IgD-negative memory B cell (primary cell): ENCODE data around the gene TAS1R1. TPM values are rescaled to one million over a fixed set of nuclear protein-coding genes. Genes with fewer than 3 reads are reported as not detected.

Experiments used
- H3K27ac Mint-ChIP-seq, 3 donors: one replicate each; pipeline ENCODE4 v1.8.0; 2020 to 2022; ENCODE audit warnings: mild to moderate bottlenecking in 3 of 3, mixed read lengths in 3 of 3, moderate library complexity in 1 of 3
- H3K27me3 Mint-ChIP-seq: one replicate; pipeline ENCODE4 v1.8.0; 2021; ENCODE audit warnings: mixed read lengths
- H3K36me3 Mint-ChIP-seq: one replicate; pipeline ENCODE4 v1.8.0; 2020; ENCODE audit warnings: mild to moderate bottlenecking, mixed read lengths
- H3K4me1 Mint-ChIP-seq, 3 donors: one replicate each; pipeline ENCODE4 v1.8.0; 2020 to 2022; ENCODE audit warnings: mixed read lengths in 3 of 3, mild to moderate bottlenecking in 1 of 3
- H3K4me3 Mint-ChIP-seq, 4 donors: one replicate each; pipeline ENCODE4 v1.8.0; 2020 to 2022; ENCODE audit warnings: mild to moderate bottlenecking in 4 of 4, mixed read lengths in 4 of 4, moderate library complexity in 3 of 4
- H3K9me3 Mint-ChIP-seq, 3 donors: one replicate each; pipeline ENCODE4 v1.8.0; 2020 to 2021; ENCODE audit warnings: mixed read lengths in 3 of 3, mild to moderate bottlenecking in 1 of 3
- polyA plus RNA-seq: library from polyadenylated mRNA; unstranded; fragments of 300-500 nt; fragmentation: Illumina TruSeq; gene quantifications from one replicate; pipeline ENCODE4 v1.2.3, GENCODE V29; 2021

Gene TAS1R1
- polyA plus RNA-seq, result not detected

DNA sequence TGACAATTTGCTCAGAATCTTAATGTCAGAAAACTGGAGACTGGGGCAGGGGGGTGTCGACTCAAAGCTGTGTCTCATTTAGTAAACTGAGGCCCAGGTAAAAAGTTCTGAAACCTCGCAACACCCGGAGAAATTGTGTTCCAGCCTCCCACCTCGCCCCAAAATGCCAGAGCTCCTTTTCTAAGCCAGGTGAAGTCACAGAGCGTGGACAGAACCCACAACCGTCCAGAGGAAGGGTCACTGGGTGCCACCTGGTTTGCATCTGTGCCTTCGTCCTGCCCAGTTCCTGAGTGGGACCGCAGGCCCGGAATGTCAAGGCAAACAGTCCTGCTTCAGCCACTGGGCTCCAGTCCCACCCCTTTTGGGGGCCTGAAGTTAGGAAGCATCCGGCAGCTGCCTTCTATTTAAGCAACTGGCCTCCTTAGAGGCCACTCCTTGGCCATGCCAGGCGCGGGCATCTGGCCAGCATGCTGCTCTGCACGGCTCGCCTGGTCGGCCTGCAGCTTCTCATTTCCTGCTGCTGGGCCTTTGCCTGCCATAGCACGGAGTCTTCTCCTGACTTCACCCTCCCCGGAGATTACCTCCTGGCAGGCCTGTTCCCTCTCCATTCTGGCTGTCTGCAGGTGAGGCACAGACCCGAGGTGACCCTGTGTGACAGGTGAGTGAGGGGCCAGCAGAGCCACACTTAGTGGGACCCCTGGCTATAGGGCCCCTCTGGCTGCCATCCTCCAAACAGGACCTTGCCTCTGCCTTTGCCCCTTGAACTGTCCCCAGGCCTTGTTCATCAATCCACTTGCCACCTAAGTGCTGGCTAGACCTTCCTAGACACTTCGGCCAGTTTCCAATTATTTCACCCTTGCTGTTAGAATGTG lies at the start of gene TAS1R1:
TSS of gene TAS1R1 (plus strand) at position 401 of the 872 bp plus-strand sequence. CDS start at position 468, 67 bp downstream.
- no peaks in the 10 kb centered on the region for H3K9me3 Mint-ChIP-seq
- H3K4me1 Mint-ChIP-seq, result peaks cover 6 to 12% (median 9%) of the 10 kb centered on the region in 3 donors
- no peaks in the 10 kb centered on the region for H3K27me3 Mint-ChIP-seq
- peak within 1 kb of the TSS; percentile 59 to 71 (median 70) for H3K27ac Mint-ChIP-seq
- H3K4me3 Mint-ChIP-seq, result peak within 1 kb of the TSS; percentile 83 to 97 (median 95)
- no peaks in the 10 kb centered on the region for H3K36me3 Mint-ChIP-seq

DNA sequence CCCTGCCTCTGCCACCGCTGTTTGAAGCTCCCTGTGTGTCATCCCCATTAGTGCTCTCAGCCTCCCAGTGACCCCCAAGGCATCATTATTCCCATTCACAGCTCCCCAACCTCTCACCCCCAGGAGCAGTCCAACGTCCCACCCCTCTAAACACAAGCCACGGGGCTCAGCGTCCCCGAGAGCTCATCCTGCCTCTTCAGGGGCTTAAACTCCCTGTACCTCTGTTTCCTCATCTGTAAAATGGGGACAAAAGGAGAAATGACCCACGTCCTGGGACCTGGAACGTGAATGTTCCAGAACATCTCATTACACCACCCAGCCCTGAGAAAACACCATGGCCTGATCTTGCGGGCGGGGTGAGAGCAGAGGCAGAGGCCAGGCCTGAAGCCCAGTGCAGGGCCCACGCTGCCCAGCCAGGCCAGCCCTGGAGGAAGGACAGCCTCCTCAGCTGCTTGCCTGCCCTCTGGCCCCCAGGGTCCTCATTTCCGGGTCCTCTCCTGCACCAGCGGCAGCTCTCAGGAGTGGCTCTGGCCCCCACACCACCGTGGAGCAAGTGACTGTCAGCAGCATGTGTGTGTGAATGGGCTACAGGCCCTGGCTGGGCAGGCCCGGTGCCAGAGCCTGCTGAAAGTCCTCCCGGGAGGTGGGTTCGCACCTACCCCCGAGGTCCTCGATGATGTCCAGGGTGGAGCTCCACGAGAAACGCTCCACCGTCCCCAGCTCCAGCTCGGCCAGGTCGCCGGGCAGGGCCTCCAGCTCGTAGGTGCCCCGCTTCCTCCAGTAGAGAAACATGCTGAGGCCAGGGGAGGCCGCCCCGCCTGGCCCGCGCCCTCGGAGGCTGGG lies 49.5 kb upstream of the TAS1R1 start:
- peaks cover 12% of the 10 kb centered on the region for H3K27me3 Mint-ChIP-seq
- H3K27ac Mint-ChIP-seq, result no peak overlapping the region
- H3K4me1 Mint-ChIP-seq, result peaks cover 0 to 1% (median 0%) of the 10 kb centered on the region in 3 donors
- H3K9me3 Mint-ChIP-seq, result no peaks in the 10 kb centered on the region
- peaks cover 1% of the 10 kb centered on the region for H3K36me3 Mint-ChIP-seq
- H3K4me3 Mint-ChIP-seq, result no peak overlapping the region

DNA sequence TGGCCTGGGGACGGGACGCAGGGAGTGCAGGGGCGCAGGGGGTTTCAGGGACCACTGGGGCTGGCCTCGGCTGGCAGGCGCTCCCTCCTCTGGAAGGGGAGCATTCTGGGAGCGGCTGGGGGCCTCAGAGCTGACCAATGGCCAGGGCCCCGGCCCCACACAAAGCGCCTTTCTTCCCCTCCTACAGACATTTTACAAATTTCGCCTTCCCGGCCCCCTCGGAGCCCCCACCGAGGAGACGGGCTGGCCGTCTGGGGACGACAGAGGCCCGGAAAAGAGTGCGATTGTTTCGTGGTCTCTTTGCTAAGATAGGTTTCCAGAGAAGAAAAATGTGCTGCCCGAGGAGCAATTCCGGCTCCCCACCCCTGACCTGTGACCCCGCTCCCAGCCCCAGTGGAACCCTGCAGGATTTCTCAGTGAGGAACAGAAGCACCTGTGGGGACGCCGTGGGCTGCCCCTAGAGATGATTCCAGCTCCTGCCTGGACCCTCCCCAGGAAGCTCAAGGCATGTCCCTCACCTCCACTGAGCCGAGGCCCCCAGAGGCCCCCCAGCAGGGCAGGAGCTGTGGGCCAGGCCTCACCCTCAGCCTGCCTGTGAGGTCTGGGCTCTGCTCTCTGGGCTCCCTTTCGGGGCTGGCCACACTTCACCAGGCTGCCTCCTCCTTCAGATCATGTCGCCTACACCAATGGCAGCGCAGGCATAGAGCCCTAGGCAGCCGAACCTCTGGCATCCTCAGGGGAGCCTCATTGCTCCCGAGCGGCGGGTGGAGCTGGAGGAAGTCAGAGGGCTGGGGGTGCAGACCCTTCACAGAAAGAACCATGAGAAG lies 48.7 kb upstream of the TAS1R1 start:
- H3K4me1 Mint-ChIP-seq, result peaks cover 0 to 1% (median 0%) of the 10 kb centered on the region in 3 donors
- no peak overlapping the region for H3K27ac Mint-ChIP-seq
- no peaks in the 10 kb centered on the region for H3K9me3 Mint-ChIP-seq
- H3K36me3 Mint-ChIP-seq, result peaks cover 1% of the 10 kb centered on the region
- H3K27me3 Mint-ChIP-seq, result peaks cover 12% of the 10 kb centered on the region
- H3K4me3 Mint-ChIP-seq, result no peak overlapping the region

DNA sequence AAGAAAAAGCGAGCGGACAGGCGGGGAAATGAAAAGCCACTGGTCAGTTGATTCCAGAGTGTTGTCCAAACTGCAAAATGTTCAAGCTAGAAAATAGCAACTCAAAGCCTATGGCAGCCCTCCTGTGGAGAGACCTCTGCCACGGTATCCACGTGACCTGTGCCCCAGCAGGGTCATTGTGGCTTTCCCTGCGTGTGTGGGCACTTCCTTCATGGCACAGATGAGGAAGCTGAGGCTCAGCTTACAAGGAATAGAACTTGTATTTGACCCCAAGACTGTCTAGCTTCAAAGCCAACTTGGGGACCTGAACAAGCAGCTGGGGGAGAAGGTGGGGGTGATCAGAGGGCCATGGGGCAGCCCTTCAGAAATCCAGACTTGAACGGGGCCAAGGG lies 48.1 kb upstream of the TAS1R1 start:
- Mint-ChIP-seq H3K4me1 (peaks cover 0 to 1% (median 0%) of the 10 kb centered on the region in 3 donors), H3K36me3 (peaks cover 1% of the 10 kb centered on the region), H3K27me3 (peaks cover 12% of the 10 kb centered on the region), H3K27ac (no peak overlapping the region), H3K4me3 (no peak overlapping the region), H3K9me3 (no peaks in the 10 kb centered on the region)

DNA sequence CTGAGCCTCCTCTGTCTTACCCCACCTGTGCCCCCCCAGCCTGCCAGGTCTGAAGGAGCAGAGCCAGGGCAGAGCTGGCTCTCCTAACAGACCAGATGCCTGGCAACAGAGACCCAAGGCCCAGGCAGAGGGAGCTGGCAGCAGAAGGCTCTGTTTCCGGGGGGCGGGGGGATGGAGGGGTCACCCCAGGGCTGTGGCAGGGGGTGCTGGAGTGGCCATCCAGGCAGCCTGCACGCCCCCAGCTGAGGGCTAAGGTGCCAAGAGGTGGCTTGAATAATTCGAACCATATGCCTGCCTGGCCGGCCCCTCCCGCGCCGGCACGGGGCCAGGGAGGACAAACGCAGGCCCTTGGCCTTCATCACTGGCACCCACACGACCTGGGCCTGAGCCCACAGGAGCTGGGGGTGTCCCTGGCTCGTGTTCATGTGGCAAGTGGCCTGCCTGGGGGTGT lies 47.6 kb upstream of the TAS1R1 start:
- Mint-ChIP-seq H3K4me1 (peaks cover 0 to 1% (median 0%) of the 10 kb centered on the region in 3 donors), H3K27me3 (peaks cover 12% of the 10 kb centered on the region), H3K27ac (no peak overlapping the region), H3K36me3 (peaks cover 1% of the 10 kb centered on the region), H3K4me3 (no peak overlapping the region), H3K9me3 (no peaks in the 10 kb centered on the region)

DNA sequence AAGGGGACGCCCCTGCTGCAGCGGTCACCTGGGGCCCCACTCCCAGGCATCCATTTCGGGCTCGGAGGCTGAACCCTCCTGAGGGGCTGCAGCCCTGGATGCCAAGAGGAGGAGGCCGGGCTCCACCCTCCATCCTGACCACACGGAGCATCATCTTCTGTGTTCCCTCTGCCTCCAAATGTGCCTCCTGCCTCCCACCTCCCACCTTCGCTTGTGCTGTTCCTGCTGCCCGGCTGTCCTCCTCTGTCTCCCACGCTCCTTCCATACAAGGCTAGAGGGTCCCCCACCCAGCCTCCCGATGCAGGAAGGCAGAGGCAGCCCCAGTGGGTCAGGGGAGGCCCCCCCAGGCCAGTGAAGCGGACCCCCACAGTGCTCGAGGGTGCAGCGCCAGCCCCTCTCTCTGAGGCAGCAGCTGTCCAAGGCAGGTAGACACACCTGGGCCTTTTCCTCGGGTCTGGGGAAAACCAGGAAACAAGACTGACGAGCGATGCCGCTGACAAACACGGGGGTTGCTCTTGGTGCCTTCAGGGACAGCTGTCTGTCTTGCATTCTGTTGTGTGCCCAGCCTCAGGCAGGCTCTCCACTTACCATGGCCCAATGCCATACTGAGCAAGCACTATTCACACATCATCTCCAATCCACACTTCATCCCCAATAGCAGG lies 46.8 kb upstream of the TAS1R1 start:
- Mint-ChIP-seq H3K27me3 (peaks cover 12% of the 10 kb centered on the region), H3K27ac (no peak overlapping the region), H3K4me3 (no peak overlapping the region)

DNA sequence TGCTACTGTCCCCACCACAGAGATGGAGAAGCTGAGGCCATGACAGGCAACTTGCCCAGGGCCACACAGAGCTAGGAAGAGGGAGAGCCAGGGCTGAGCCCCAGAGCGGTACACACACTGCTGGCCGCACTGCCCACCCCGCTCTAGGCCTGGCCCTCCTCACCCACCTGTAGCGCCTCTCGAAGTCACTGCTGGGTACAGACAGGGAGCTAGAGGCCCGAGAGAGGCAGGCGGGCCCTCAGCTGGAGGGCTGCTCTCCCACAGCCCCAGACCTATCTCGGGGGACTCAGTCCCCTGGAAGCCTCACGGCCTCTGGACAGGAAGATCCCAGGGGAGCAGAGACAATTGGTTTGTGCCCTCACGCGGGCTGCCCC lies 46.3 kb upstream of the TAS1R1 start:
- H3K36me3 Mint-ChIP-seq, result peaks cover 1% of the 10 kb centered on the region
- H3K27ac Mint-ChIP-seq, result no peak overlapping the region
- peaks cover 12% of the 10 kb centered on the region for H3K27me3 Mint-ChIP-seq
- H3K9me3 Mint-ChIP-seq, result no peaks in the 10 kb centered on the region
- H3K4me1 Mint-ChIP-seq, result peaks cover 0 to 1% (median 0%) of the 10 kb centered on the region in 3 donors
- no peak overlapping the region for H3K4me3 Mint-ChIP-seq

More for the DNA sequence above, 46.8 kb upstream of the TAS1R1 start:
- Mint-ChIP-seq H3K4me1 (peaks cover 0 to 1% (median 0%) of the 10 kb centered on the region in 3 donors), H3K9me3 (no peaks in the 10 kb centered on the region), H3K36me3 (peaks cover 1% of the 10 kb centered on the region)

DNA sequence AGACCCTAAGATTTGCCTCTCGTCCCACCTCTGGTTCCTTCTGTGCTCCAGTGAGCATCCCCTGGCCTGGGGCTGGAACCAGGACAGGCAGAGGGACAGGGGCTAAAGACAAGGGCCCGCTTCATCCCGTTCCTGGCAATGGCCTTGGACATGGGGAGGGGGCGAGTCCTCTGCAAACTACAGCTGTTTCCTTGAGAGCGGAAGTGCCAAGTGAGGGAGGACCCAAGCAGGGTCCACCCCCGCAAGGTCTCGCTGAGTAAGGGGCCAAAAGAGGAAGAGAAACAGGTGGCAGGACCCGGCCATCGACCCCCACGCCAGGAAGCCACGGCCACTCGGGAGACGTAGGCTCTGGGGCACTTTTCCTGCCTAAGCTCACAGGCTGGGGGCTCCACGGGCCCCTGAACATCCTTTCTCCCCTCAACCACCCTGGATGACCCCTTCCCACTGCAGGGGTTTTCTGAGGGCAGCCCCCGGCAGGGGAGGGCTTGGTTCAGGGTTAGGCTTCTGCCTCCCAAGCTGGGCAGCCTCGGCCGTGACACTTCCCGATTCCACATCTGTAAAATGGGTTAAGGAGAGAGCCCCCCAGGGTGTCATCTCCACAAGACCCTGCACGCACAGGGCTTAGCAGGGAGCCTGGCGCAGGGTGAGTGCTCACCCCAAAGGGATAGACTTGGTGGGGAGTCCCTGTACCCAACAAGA lies 45.7 kb upstream of the TAS1R1 start:
- Mint-ChIP-seq H3K9me3 (no peaks in the 10 kb centered on the region), H3K4me3 (no peak overlapping the region), H3K27me3 (peaks cover 12% of the 10 kb centered on the region), H3K4me1 (peaks cover 0 to 1% (median 0%) of the 10 kb centered on the region in 3 donors), H3K27ac (no peak overlapping the region), H3K36me3 (peaks cover 1% of the 10 kb centered on the region)

DNA sequence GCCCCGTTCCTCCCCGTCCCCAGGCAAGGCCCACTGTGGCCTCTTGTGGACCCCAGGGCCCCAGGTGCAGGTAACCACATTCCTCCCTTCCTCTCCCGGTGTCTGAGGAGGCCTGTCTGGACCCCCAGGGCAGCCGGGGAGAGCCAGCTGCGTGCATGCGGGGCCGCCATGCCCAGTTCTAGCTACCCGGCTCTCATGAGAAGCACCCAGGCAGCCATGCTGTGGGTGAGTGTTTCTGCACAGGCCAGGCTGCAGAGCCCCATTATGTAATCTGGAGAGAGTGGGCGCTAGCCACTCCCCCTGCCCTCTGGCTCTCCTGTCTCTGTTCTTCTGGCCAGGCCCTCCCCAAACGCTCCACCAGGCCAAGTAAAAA lies 45.2 kb upstream of the TAS1R1 start:
- H3K4me1 Mint-ChIP-seq, result peaks cover 0 to 1% (median 0%) of the 10 kb centered on the region in 3 donors
- no peaks in the 10 kb centered on the region for H3K9me3 Mint-ChIP-seq
- H3K36me3 Mint-ChIP-seq, result peaks cover 1% of the 10 kb centered on the region
- peaks cover 12% of the 10 kb centered on the region for H3K27me3 Mint-ChIP-seq
- H3K27ac Mint-ChIP-seq, result no peak overlapping the region
- no peak overlapping the region for H3K4me3 Mint-ChIP-seq

DNA sequence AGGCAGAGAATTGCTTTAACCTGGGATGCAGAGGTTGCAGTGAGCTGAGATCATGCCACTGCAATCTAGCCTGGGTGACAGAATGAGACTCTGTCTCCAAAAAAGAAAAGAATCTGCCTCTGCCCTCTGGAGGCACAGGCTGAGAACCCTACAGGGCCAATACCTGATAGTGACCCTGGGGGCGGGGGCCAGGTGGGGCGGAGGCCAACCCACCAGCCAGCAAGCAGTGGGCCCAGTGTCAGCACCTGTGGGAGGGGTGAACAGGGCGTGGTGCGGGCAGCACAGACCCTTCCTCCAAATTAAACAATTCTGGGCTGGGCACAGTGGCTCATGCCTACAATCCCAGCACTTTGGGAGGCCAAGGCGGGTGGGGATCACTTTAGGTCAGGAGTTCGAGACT lies 44.6 kb upstream of the TAS1R1 start:
- Mint-ChIP-seq H3K27ac (no peak overlapping the region), H3K4me1 (peaks cover 0 to 1% (median 0%) of the 10 kb centered on the region in 3 donors), H3K9me3 (no peaks in the 10 kb centered on the region), H3K27me3 (peaks cover 10% of the 10 kb centered on the region), H3K36me3 (no peaks in the 10 kb centered on the region), H3K4me3 (no peak overlapping the region)

DNA sequence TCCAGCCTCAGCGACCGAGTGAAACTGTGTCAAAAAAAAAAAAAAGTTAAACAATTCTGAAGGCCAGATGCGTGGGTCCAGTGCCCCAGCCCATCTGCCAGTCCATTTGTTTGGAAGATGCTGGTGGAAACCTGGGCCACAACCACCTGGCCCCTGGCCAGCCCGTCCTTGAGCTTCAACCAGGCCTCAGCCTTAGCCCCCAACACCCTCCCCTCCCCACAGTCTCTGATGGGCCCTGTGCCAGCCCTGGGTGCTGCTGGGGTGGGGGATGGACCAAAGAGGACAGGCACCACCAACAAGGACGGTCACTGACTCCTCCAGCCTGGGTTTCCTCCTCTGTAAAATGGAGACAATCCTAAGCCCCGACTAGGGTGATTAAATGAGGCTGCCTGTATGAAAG lies 44.1 kb upstream of the TAS1R1 start:
- H3K27ac Mint-ChIP-seq, result no peak overlapping the region
- H3K9me3 Mint-ChIP-seq, result no peaks in the 10 kb centered on the region
- peaks cover 10% of the 10 kb centered on the region for H3K27me3 Mint-ChIP-seq
- no peak overlapping the region for H3K4me3 Mint-ChIP-seq
- peaks cover 0 to 1% (median 0%) of the 10 kb centered on the region in 3 donors for H3K4me1 Mint-ChIP-seq
- no peaks in the 10 kb centered on the region for H3K36me3 Mint-ChIP-seq

DNA sequence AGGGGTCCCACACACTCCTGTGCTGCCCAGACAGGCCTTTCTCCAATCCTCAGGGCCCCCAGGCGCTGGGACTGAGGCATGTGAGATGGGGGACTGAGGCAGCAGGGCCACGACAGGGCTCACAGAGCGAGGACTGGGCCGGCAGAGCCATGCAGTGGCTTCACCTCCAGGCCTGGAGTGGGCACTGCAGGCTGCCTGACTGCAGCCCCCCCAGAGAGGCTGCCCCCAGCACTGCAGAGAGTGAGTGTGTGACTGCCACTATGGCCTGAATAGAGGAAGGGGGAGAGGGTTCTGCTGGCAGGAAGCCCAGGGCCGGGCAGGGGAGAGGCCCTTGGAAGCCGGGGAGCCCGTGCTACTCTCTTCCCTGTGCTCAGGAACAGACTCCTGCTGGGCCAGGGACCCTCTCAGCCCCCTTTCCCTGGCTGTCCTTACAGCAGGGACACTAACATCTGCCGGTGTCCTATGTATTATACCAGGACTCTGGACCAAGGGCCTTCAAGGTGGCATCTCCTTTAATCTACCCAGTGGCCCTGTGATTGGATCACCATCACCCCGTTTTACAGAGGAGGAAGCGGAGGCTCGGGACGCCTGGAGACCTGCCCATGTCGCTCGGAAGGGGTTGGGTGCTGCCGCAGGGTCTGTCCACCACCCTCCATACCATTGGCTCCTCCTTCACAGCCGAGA lies 43.4 kb upstream of the TAS1R1 start:
- Mint-ChIP-seq H3K9me3 (no peaks in the 10 kb centered on the region), H3K36me3 (no peaks in the 10 kb centered on the region), H3K27ac (no peak overlapping the region), H3K4me3 (no peak overlapping the region), H3K4me1 (peaks cover 0 to 1% (median 0%) of the 10 kb centered on the region in 3 donors), H3K27me3 (peaks cover 9% of the 10 kb centered on the region)

DNA sequence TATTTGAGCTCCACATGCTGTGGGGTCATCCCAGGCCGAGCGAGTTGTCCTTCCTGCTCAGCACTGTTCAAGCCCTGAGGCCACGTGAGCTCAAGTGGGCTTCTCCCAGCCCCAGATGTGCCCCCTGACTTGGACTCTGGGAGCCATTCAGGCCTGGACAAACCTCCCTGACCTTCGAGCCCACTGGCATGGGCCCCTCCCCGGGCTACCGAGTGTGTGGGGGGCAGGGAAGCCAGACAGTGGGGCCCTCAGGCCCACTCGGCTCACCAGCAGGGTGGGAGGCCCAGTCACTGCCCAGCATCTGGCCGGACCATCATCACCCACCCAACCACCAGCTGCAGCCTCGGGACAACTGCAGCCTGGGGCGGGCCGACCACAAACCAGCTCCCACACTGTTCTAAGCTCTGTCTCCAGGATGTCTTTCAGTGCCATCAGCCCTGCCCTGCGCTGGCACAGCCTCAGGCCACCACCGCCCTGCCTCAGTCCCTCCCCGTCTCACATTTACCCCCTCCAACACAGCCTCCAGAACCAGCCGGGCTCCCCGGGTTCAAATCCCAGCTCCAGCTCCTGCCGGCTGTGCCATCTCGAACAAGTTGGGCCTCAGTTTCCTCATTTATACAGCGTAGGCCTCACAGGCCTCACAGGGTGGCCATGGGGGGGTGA lies 42.7 kb upstream of the TAS1R1 start:
- peaks cover 4% of the 10 kb centered on the region for H3K27me3 Mint-ChIP-seq
- H3K4me1 Mint-ChIP-seq, result peaks cover 0 to 1% (median 0%) of the 10 kb centered on the region in 3 donors
- H3K36me3 Mint-ChIP-seq, result no peaks in the 10 kb centered on the region
- H3K27ac Mint-ChIP-seq, result no peak overlapping the region
- H3K4me3 Mint-ChIP-seq, result no peak overlapping the region
- H3K9me3 Mint-ChIP-seq, result no peaks in the 10 kb centered on the region
